Jurkat, Clone E6-1 (cell line): ENCODE measurements around the gene TUBB1.

Experiments used
- DNase-seq: peaks from one replicate; pipeline ENCODE4 v3.0.0-alpha.2; 2011; ENCODE audit warnings: low read depth, low spot score
- H3K4me3 ChIP-seq: 2 replicates; pipeline ENCODE4 v1.5.1; 2011; ENCODE audit warnings: mild to moderate bottlenecking, low read length, control low read depth, moderate library complexity

The TUBB1 gene

DNA sequence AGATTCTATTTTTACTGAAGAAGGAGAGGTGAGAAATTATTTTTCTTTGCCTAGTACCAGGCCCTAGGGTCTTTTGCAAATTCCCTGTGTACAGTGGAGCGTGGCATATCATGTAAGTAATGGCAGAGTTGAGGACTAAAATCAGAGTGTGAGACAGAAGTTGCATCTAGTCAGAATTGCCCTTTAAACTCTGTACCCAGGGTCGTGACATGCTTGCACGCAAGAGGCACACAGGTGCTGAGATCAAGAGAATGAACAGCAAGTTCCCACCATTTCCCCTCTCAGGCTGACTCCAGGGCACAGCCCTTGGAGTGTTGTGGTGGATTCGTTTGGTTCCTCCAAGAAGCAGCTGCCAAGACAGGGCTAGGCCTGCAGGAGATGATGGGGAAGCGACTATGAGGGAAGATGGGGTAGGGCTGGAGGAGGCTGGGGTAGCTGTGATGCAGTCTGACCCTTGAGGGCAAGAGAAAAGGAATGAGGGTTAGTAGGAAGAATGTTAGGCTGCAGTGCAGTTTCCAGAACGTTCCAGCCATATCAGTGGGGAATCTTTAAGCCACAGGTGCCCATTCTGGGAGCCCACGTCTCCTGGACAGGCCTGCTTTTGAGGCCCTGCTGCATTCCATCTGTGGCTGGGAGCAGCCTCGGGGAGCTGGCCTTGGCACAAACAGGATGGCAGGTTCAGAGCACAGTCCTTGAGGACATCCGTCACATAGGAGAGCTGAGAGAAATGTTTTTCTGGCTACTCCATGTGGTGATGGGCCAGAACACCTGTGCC, 31.3 kb upstream of the TUBB1 start:
- H3K4me3 ChIP-seq: no peak overlapping the region
- no peak for DNase-seq

- H3K4me3 ChIP-seq: no peak overlapping the region
- no peak for DNase-seq
Measured at GRCh38 chr20:58988565-58988882, 30.7 kb upstream of the TUBB1 start.

DNA sequence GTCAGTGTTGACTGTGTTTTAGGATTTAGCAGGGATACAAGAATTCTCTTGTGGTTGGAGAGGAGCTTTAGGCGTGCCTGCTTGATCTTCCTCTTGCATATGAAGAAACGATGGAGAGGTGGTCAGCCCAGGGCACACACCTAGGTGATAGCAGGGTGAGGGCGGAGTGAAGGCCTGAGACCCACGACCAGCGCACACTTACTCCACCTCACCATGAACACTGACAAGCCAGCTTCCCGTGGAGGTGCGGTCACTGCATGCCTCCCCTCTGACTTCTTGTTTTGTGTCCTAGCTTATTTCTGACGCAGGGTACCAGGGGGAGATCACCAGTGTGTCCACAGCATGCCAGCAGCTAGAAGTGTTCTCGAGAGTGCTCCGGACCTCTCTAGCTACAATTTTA, 30.0 kb upstream of the TUBB1 start:
- no peak for DNase-seq
- H3K4me3 ChIP-seq: no peak overlapping the region

DNA sequence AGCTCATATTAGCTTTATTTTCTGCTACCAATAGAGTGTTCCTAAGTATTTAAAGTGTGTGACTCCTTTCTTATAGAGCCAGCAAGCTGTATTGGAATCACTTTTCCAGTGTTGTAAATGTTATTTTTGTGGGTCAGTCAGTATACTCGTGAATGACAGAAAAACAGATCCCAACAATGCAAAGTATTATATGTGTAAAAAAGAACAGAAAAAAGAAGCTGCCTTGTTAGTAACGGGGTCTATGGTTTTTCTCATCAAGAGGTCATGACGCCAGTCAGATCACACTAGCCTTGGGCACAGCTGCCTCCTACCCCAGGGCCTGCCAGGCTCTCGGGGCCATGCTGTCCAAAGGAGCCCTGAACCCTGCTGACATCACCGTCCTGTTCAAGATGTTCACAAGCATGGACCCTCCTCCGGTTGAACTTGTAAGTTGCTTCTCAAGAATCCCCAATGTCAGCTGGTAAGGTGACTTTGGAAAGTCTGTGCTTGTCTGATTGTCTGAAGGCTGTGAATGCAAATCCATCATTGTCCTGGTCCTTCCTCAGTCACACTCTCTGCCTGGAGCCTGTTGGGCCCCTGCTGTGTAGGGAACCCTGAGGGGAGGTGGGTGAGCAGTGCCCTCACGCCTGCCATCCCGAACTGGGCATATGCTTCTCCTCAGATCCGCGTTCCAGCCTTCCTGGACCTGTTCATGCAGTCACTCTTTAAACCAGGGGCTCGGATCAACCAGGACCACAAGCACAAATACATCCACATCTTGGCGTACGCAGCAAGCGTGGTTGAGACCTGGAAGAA, 28.4 kb upstream of the TUBB1 start:
- no peak for DNase-seq
- no peak overlapping the region for H3K4me3 ChIP-seq

GRCh38 chr20:58991715-58992114, 27.5 kb upstream of the TUBB1 start:
- DNase-seq: no peak
- no peak overlapping the region for H3K4me3 ChIP-seq

GRCh38 chr20:58992911-58993310, 26.3 kb upstream of the TUBB1 start:
- no peak overlapping the region for H3K4me3 ChIP-seq
- DNase-seq: no peak

- H3K4me3 ChIP-seq: no peak overlapping the region
- no peak for DNase-seq
Measured at GRCh38 chr20:58993332-58994248, 25.6 kb upstream of the TUBB1 start.

DNA sequence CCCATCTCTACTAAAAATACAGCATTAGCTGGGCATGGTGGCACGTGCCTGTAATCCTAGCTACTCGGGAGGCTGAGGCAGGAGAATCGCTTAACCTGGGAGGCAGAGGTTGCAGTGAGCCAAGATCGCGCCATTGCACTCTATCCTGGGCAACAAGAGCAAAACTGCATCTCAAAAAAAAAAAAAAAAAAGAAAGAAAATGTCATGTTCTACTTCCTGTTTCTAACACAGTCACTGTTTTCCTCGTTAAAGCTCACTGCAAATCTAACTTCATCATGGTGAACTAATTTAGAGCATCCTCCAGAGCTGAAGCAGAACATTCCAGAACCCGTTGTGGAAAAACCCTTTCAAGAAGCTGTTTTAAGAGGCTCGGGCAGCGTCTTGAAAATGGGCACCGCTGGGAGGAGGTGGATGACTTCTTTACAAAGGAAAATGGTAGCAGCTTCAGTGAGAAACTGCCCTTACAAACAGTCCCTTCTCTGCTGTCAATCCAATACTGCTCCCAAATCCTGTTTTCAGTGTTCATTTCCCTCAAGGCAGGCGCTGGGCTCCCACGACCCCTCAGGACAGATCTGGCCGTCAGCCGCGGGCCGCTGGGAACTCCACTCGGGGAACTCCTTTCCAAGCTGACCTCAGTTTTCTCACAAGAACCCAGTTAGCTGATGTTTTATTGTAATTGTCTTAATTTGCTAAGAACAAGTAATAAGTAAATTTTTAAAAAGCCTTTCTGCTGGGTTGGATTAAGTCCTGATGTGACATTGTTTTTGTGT, 24.7 kb upstream of the TUBB1 start:
- H3K4me3 ChIP-seq: no peak overlapping the region

DNA sequence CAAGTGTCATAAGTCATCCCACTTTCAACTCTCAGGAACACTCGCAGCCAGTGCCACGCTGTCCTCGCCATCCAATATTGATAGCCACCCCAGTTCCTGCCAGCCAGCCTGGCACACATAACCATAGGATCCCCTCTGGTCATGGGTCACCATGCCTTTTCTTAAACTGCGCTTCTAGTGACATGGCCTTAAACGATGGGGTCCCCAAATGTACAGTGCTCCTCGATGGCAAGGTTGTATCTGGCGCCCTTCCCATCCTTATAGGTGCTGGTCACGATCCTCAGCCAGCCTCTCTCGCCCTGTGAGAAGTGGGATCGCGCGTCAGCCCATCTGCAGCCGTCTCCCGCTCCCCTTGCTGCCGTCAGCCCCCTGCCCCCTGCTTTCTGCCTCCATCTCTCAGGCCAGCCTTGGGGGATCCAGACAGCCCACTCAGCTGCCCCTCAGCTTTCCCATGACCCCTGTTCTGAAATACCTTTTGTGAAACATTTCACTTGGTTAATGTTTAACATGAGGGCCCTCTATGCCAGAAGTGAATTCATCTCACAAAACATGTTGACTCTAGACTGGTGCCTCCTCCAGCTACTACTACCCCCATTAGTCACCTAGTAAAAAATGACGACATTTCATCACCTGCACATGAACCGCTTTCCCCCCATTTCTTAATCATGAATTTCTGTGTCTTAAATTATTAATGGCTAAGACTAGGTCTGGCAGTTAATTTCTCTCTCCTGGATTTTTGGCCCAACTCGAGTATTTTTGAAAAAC, 23.6 kb upstream of the TUBB1 start:
- no peak overlapping the region for H3K4me3 ChIP-seq
- DNase-seq: no peak

More for the DNA sequence above, 24.7 kb upstream of the TUBB1 start:
- DNase-seq: no peak

DNA sequence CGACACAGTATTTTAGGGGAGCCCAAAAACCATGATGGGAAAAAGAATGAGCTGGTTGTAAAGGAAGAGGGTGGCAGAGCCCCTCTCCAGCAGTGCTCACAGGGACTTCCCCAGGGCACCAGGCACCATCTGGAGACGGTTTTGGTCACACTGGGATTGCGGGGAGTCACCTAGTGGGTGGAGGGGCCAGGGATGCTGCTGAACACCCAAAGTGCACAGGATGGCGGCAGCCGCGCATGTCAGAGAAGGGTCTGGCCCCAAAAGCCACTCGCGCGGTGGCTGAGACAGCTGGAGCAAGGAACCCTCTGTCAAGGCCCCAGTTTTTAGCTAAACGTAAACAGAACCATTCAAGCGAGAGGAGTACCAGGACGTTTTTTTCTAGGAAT, 23.0 kb upstream of the TUBB1 start:
- no peak overlapping the region for H3K4me3 ChIP-seq
- DNase-seq: no peak

GRCh38 chr20:58997141-58997770, 22.0 kb upstream of the TUBB1 start:
- DNase-seq: no peak
- no peak overlapping the region for H3K4me3 ChIP-seq

- DNase-seq: no peak
- H3K4me3 ChIP-seq: no peak overlapping the region
Measured at GRCh38 chr20:58998656-58999055, 20.6 kb upstream of the TUBB1 start.

DNA sequence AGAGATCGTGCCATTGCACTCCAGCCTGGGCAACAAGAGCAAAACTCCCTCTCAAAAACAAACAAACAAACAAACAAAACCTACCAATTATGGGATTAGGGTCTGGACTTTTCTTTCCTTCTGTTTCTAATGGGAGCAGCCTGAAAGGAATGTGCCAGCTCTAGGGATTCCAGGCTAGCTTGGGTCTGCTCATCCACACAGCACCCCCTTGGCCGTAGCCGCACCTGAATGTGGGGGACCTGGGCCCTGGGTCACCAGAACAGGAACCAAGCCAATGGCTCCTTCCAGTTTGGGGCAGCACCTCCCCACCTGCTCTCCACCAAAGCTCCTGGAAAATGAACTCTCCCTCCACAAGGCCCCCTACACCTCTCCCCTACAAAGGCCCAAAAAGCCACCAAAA, 18.9 kb upstream of the TUBB1 start:
- no peak for DNase-seq
- no peak overlapping the region for H3K4me3 ChIP-seq

DNA sequence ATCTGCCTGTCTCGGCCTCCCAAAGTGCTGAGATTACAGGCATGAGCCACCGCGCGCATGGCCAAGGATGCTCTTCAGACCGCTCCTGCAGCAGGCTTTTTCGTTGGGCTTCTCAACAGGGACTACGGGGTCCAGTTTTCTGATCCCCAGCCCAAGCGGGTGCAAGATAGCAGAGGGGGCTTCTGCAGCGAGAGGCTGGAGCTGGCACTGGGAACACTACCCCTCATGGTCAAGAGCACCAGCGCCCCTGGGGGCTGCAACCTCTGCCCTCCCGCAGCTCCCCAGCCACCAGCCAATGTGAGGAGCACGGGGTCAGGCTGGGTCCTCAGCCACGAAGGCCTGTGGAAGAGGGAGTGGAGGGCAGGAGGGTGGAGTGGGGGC, 18.2 kb upstream of the TUBB1 start:
- H3K4me3 ChIP-seq: no peak overlapping the region
- no peak for DNase-seq

DNA sequence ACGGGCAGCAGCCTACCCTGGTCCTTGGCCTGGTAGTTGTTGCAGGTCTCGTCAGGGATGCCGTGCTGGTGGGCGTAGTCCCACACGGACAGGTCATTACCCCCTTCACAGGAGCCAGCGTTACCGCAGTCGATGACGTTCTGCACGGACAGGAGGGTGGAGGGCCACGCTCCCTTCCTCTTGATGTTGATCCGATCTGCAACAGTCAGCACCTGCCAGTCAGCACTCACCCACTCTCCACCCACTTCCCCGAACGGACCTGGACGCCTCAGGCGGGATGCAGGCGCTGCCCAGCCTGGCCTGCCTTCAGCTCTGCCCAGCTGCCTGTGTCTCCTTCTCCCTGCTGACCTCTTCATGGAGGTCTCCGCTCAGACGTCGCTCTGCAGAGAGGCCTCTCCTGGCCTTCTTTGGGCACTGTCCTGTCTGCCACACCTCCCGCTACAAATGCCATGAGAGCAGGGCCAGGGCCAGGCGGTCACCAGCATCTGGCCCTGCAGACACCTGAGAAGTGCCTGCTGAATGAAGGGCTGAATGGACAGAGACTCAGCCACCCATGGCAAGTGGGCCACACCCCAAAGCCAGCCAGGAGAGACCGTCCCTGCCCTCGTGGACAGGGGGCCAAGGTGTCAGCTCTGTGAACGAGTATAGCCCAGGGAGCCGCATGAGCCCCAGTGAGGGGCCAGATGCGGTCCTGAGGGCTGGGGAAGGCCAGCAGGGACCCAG, 17.6 kb upstream of the TUBB1 start:
- H3K4me3 ChIP-seq: no peak overlapping the region
- DNase-seq: no peak

DNA sequence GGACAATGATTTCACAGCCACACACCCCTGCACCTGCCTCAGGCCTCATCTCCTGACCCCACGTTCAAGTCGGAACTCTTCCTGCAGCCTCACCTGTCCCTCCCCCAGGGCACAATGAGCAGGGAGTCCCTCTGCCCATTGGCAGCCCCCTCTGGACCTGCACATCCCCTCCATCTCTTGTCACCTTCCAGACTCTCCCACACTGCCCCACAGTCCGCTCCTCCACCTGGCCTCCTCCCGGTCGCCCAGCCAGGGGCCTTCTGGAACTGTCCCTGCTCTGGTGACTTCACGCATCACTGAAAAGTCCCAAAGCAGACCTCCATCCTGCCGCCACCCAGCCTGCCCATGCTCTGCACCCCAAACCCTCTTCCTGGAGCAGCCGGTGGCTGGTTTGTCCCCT, 16.8 kb upstream of the TUBB1 start:
- H3K4me3 ChIP-seq: no peak overlapping the region
- no peak for DNase-seq

- no peak for DNase-seq
- H3K4me3 ChIP-seq: no peak overlapping the region
Measured at GRCh38 chr20:59002874-59003399, 16.3 kb upstream of the TUBB1 start.
